ENCODE results near the gene HOXB2.

The HOXB2 gene

DNA sequence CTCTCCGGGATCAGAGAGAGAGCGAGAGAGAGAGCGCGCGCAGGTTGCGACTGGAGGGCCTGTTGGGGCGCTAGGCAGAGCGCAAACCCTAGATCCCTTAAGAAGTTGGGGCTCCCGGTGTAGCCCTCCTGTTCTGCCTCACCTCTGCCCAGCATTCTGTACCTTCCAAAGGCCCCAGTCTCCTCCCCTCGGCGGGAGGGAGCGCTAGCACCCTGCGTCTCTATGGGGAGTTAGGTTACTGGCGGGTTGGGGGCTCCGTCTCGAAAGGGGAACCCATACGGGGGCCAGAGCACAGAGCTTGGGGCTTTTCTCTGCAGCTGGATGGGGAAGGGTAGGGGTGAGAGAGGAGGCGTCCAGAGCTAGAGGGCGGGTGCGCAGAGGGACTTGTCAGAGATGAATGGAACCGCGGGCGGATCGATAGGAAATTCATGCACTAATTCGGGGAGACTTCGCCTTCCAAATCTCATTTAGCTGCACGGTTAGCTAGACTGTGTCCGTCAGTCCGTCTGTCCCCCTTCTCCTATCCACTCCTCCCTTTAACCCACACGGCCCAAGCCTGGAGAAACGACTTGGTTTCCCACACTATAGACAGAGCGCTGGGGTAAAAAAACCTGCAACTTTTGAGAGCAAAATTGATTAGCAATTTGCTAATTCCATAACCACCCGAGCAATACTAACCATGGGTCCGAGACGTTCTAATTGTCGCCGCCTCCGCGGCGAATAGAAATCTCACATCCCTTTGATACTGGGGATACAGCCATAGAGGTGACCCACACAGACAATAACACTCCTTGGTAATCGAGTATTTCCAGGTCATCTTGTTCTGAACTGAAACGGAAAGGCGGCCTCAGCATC, 33.9 kb upstream of the HOXB2 start:
- DNase-seq (ENCODE audit: low read depth in 2 of 2), result no peak

DNA sequence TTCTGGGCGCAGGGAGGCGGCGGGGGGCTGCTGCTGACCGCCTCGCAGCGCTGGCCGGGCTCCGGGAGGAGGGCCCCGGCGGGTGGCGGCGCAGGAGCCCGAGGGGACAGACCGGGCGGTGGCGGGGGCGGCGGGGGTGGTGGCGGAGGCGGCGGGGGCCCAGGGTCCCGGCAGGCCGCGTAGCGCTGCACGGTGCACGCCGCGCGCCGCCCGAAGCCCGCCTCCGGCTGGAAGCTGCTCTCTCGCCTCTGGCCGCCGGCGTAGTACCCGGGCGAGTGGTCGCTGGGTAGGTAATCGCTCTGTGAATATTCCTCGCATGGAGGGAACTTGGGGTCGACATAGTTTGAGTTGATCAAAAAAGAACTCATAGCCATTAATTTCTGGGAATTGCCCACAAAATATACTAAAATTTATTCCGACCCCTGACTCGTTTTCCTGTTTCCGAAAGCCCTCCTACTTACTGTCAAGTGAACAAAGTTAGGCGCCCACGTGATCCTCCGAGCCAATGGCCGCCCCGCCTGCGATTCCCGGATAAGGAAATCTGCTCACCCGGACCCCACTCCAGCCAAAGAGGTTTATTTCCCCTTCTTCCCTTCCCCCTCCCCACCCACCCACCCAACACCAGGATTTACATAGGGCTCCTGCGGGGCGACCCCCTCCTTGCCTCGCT, 33.2 kb upstream of the HOXB2 start, which contains the start of gene HOXB4:
Gene HOXB4, minus strand, starts transcription at position 405 of the 670 bp plus-strand sequence. Its CDS starts 31 bp downstream, at position 374.
- no peak for DNase-seq (ENCODE audit: low read depth in 2 of 2)

DNA sequence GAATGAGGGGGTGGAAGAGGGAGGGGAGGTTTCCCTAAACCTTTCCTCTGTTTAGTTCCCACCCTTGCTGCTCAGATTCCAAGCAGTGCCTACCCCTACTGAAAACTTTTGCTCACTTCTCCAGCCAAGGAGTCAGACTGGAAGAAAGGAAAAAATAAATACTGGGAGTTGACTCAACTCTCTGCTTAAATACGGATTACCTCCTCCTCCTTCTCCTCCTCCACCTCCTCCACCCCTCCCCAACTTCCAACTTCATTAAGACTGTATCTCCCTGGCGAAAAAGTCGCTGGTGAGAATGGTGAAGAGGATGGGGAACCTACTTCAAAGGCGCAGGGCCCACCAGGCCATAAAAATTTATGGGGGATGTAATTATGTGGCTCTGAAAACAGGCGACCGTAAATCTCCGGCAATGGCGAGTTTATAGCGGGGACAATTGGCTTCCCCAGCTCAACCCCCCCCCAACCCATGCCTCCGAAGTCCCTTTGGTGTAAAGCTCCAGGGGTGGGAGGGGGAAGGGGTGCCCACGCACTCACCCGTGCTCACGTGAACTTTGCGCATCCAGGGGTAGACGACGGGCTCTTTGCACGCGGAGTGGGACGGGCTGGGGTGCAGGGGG, 32.5 kb upstream of the HOXB2 start:
- no peak for DNase-seq (ENCODE audit: low read depth in 2 of 2)

- DNase-seq (ENCODE audit: low read depth in 2 of 2), result no peak
Measured at GRCh38 chr17:48576479-48577309, 31.8 kb upstream of the HOXB2 start.

- DNase-seq (ENCODE audit: low read depth in 2 of 2), result no peak
Measured at GRCh38 chr17:48575673-48576478, 31.0 kb upstream of the HOXB2 start.

GRCh38 chr17:48575066-48575582, 30.2 kb upstream of the HOXB2 start:
- DNase-seq (ENCODE audit: low read depth in 2 of 2), result no peak

- no peak for DNase-seq (ENCODE audit: low read depth in 2 of 2)
Measured at GRCh38 chr17:48574505-48575065, 29.7 kb upstream of the HOXB2 start.

DNA sequence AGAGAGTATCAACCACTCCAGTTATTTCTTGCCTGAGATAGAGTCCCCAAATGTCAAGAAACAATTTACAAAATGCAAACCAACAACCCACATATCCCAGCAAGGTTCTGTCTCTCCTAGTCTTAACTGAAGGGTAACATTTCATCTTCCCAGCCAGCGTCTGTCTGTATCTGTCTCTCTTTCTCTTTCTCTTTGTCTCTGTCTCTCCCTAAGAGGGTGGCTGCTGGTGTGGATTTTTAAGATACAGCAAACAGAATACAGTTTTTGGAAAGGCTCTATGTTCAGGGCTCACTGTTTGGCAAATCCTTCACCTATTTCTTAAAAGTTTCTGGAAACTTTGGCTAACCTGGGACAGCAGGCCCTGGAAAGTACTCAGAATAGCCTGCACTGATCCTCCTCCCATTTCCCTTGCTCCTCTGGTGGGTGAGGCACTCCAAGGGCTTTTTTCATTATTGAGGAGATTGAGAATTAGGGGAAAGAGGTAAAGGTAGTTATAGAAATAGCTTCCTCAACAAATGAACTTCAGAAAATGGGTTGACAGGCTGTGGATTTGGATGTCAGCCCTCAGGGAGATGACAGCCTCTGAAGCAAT, 27.0 kb upstream of the HOXB2 start:
- no peak for DNase-seq (ENCODE audit: low read depth in 2 of 2)

GRCh38 chr17:48571024-48571818, 26.3 kb upstream of the HOXB2 start:
- no peak for DNase-seq (ENCODE audit: low read depth in 2 of 2)

DNA sequence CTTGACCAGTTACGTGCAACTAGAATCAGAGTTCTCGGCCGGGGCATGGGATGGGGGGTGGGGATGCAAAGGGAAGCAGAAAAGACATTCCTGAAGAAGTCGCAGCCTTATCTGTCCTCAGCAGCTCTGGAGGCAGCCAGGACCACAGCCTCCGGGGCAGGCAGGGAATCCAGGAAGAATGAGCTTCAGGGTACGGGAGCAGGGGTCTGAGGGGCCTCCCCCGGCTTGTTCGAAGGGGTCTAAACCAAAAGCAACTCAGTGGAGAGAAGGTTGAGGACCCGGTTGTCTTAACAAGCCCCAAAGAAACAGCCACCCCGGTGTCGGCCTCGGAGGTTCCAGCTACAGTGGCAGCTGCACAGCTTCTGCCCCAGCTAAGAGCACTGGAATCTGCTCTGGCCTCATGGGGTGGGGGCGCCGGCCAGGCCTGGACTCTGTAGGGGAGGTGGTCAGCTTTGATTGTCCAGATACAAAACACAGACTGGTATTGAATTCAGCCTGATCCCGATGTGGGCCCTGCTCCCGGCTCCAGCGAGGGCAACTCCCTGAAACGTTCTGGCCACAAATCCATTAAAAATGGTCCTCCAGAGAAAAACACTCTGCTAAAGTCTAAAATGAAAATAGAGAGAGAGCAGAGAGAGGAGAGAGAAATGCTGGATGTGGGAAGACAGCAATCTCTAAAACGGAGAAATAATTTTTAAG, 25.6 kb upstream of the HOXB2 start:
- no peak for DNase-seq (ENCODE audit: low read depth in 2 of 2)

GRCh38 chr17:48569674-48570324, 24.9 kb upstream of the HOXB2 start:
- no peak for DNase-seq (ENCODE audit: low read depth in 2 of 2)

GRCh38 chr17:48569240-48569582, 24.3 kb upstream of the HOXB2 start:
- no peak for DNase-seq (ENCODE audit: low read depth in 2 of 2)

GRCh38 chr17:48568499-48569239, 23.8 kb upstream of the HOXB2 start:
- no peak for DNase-seq (ENCODE audit: low read depth in 2 of 2)

DNA sequence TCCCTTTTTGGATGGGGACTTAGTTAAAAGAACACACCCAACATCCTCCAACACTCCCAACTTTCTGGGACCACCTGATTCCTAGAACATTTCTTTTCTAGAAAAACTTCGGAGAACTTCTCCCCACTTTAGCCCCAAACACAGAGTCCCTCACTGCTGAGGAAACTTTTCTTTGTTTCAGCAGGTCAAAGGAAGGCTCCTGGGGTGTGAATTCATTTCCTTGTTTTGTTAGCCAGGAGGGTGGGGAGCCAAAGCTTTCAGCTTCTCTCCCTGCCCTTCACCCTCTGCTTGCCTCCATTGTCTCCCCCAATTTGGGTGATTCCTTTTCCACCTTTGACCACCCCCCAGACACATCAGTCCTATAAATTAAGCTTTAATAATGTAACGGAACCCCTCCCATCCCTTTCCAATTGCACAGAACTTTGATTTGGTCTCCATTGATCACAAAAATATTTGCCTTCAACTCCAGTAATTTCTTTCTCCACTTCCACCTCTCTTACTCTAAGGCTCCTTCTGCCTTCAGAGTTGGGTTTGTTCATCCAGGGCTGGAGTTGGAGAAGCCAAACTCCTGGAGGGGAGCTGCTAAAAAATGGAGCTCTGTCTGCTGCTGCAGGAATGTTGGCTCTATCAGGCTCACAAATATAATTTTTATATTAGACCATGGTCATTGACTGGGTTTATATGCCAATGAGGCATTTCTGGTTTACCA, 22.9 kb upstream of the HOXB2 start:
- DNase-seq (ENCODE audit: low read depth in 2 of 2), result no peak

- DNase-seq (ENCODE audit: low read depth in 2 of 2), result no peak
Measured at GRCh38 chr17:48567209-48567608, 22.3 kb upstream of the HOXB2 start.

DNA sequence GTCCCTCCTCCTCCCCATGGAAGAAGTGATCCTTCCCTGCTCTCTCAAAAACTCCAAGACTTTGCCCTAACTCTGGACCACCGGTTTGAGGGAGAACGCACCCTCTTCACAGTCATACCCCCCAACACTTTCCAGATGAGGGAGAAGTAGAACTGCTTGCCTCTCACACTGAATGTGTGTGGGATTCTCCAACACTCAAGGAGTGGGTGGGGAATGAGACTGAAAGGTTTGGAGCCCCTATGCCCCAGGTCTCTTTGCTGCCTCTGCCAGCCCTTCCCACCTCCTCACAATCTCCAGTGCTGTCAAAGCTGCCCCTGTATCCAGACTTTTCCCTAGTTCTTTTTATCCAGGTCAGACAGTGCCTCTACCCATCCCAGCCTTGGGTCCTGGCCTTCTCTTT, 21.8 kb upstream of the HOXB2 start:
- no peak for DNase-seq (ENCODE audit: low read depth in 2 of 2)
